Right cardiac atrium (tissue), 5 donors: Measurements from ENCODE around the gene TP53RK. TPM values are rescaled to one million over a fixed set of nuclear protein-coding genes. Genes with fewer than 3 reads are reported as not detected.
"Not testable (repeated sequence)": the region's sequence is repeated elsewhere in the genome, so short reads cannot be mapped to it uniquely, and the experiment has no call there.

Source experiments
- ATAC-seq, 2 donors: fragments of 200-7000 bp; cut with Tn5 transposase; one replicate each; pipeline versions ENCODE4 v1.8.0 to v1.9.1; 2020; ENCODE audit warnings: moderate library complexity in 2 of 2, mild to moderate bottlenecking in 1 of 2
- DNase-seq, 3 donors: peaks; one replicate each; pipeline ENCODE4 v3.0.0-alpha.2; 2020
- H3K27ac ChIP-seq: one replicate; pipeline ENCODE4 v1.5.1; 2013; ENCODE audit warnings: mild to moderate bottlenecking, low read length, control low read depth, moderate library complexity
- H3K27me3 ChIP-seq: one replicate; pipeline ENCODE4 v1.6.1; 2013; ENCODE audit not compliant: control insufficient read depth, insufficient read depth
- H3K4me1 ChIP-seq: one replicate; pipeline ENCODE4 v1.6.1; 2013; ENCODE audit warnings: low read length; ENCODE audit not compliant: control insufficient read depth, insufficient read depth
- H3K4me3 ChIP-seq: one replicate; pipeline ENCODE4 v1.5.1; 2013; ENCODE audit warnings: low read length, control low read depth
- H3K9me3 ChIP-seq: one replicate; pipeline ENCODE4 v1.6.1; 2013; ENCODE audit warnings: low read length; ENCODE audit not compliant: control insufficient read depth
- WGBS: extraction: QIAGEN DNeasy Blood & Tissue Kit; methylation state at CpG from one replicate; pipeline ENCODE4 v1.1.7; 2013; 5-methylcytosine and 5-hydroxymethylcytosine counted together
- intact Hi-C, 4 donors: fragments of 100-400 bp; cut with DNase I; formaldehyde crosslinking; loops; one replicate each; pipeline versions ENCODE4 v1.11.0 to v1.14.0; 2022 to 2023
- polyA plus RNA-seq: library from polyadenylated mRNA; stranded (reverse); fragments of 200-250 nt; gene quantifications from one replicate; pipeline ENCODE4 v1.2.3, GENCODE V29; 2013
- total RNA-seq, 4 donors: library from RNA; stranded (reverse); fragmentation: NEBNext Ultra II Directional; extraction: Animal tissue kit (Norgen Biotek cat#: 25700); gene quantifications; one replicate each; pipeline ENCODE4 v1.2.1, GENCODE V29; 2021
- donor health status: healthy with polysubstance abuse.
- donor health status: DM: no; HTN: yes; CAD: no.
- donor health status: DM: no; HTN: no; CAD: no.
- donor health status: DM: no; HTN: yes; CAD: no; lungs with severe emphysema.
- donor health status: DM: yes; HTN: yes; CAD: no.

TP53RK gene
- total and polyA plus RNA-seq, 5 donors, result 6.8 to 9.9 (median 9.0) TPM

GRCh38 chr20:46681032-46681854 lies 8.0 kb downstream of the TP53RK start:
- ATAC-seq, result no peak
- intact Hi-C loops, result loop anchor here in 2 of 4 donors (2.0 to 10.0 kb wide), 4 partner anchors 109 to 156 kb away; no protein-coding TSS in a partner anchor
- H3K27ac ChIP-seq, result no peak overlapping the region
- peaks cover 6% of the 10 kb centered on the region for H3K4me1 ChIP-seq
- H3K27me3 ChIP-seq, result no peaks in the 10 kb centered on the region
- H3K4me3 ChIP-seq, result no peak overlapping the region
- DNase-seq, result peak; percentile 33 to 73 (median 60)
- no peaks in the 10 kb centered on the region for H3K9me3 ChIP-seq
- 48% methylated on average over 14 of the region's 14 CpGs for WGBS

- H3K4me3 ChIP-seq, result no peak overlapping the region
- H3K9me3 ChIP-seq, result no peaks in the 10 kb centered on the region
- no peak for ATAC-seq
- intact Hi-C loops, result loop anchor here in 2 of 4 donors (2.0 to 10.0 kb wide), 4 partner anchors 108 to 156 kb away; no protein-coding TSS in a partner anchor
- H3K4me1 ChIP-seq, result peaks cover 6% of the 10 kb centered on the region
- H3K27ac ChIP-seq, result no peak overlapping the region
- no peaks in the 10 kb centered on the region for H3K27me3 ChIP-seq
- no peak for DNase-seq
- WGBS, result 91% methylated on average over 2 of the region's 2 CpGs
These were observed 8.6 kb downstream of the TP53RK start for GRCh38 chr20:46680684-46681031.

GRCh38 chr20:46678516-46678915 lies 10.7 kb downstream of the TP53RK start:
- WGBS, result 84% methylated on average over 4 of the region's 4 CpGs
- no peak overlapping the region for H3K27ac ChIP-seq
- ATAC-seq (no peak), DNase-seq (no peak)
- H3K27me3 ChIP-seq, result no peaks in the 10 kb centered on the region
- H3K4me3 ChIP-seq, result no peak overlapping the region
- H3K9me3 ChIP-seq, result no peaks in the 10 kb centered on the region
- peaks cover 6% of the 10 kb centered on the region for H3K4me1 ChIP-seq
- intact Hi-C loops, result loop anchor here in 1 of 4 donors (10.0 kb wide), 1 partner anchor 124 kb away; the partner anchor contains the start of gene OCSTAMP

GRCh38 chr20:46677608-46678007 lies 11.6 kb downstream of the TP53RK start:
- Histone ChIP-seq H3K27me3 (no peaks in the 10 kb centered on the region), H3K27ac (no peak overlapping the region), H3K4me1 (peaks cover under 1% of the 10 kb centered on the region), H3K9me3 (peaks cover 2% of the 10 kb centered on the region), H3K4me3 (no peak overlapping the region)
- intact Hi-C loops, result loop anchor here in 1 of 4 donors (10.0 kb wide), 1 partner anchor 123 kb away; the partner anchor contains the start of gene OCSTAMP
- DNase-seq (no peak), ATAC-seq (no peak)
- WGBS, result 90% methylated on average over 5 of the region's 5 CpGs

GRCh38 chr20:46676649-46677316 lies 12.5 kb downstream of the TP53RK start:
- 92% methylated on average over 13 of the region's 14 CpGs for WGBS
- ATAC-seq, DNase-seq, H3K27me3 ChIP-seq, H3K27ac ChIP-seq, H3K9me3 ChIP-seq, H3K4me1 ChIP-seq, H3K4me3 ChIP-seq: not testable (repeated sequence)
- intact Hi-C loops, result loop anchor here in 1 of 4 donors (10.0 kb wide), 1 partner anchor 122 kb away; the partner anchor contains the start of gene OCSTAMP

GRCh38 chr20:46674253-46675083 lies 14.8 kb downstream of the TP53RK start:
- Histone ChIP-seq H3K9me3 (peaks cover 4% of the 10 kb centered on the region), H3K27me3 (no peaks in the 10 kb centered on the region), H3K4me1 (no peaks in the 10 kb centered on the region), H3K27ac (no peak overlapping the region), H3K4me3 (no peak overlapping the region)
- ATAC-seq (peak; percentile 34 to 53), DNase-seq (peak in 1 of 3 donors; percentile 50)
- 65% methylated on average over 14 of the region's 14 CpGs for WGBS
- intact Hi-C loops, result loop anchor here in 1 of 4 donors (10.0 kb wide), 1 partner anchor 120 kb away; the partner anchor contains the start of gene OCSTAMP

- Histone ChIP-seq H3K27me3 (no peaks in the 10 kb centered on the region), H3K27ac (no peak overlapping the region), H3K9me3 (peaks cover 4% of the 10 kb centered on the region), H3K4me1 (no peaks in the 10 kb centered on the region), H3K4me3 (no peak overlapping the region)
- WGBS, result 72% methylated on average over 11 of the region's 11 CpGs
- intact Hi-C loops, result loop anchor here in 1 of 4 donors (10.0 kb wide), 1 partner anchor 119 kb away; the partner anchor contains the start of gene OCSTAMP
- ATAC-seq, result no peak
- no peak for DNase-seq
These were observed 15.6 kb downstream of the TP53RK start for GRCh38 chr20:46673394-46674252.

- DNase-seq (no peak), ATAC-seq (no peak)
- WGBS, result 93% methylated on average over 5 of the region's 5 CpGs
- Histone ChIP-seq H3K4me3 (no peak overlapping the region), H3K27ac (no peak overlapping the region), H3K9me3 (peaks cover 4% of the 10 kb centered on the region), H3K27me3 (no peaks in the 10 kb centered on the region), H3K4me1 (no peaks in the 10 kb centered on the region)
- intact Hi-C loops, result loop anchor here in 1 of 4 donors (10.0 kb wide), 1 partner anchor 118 kb away; the partner anchor contains the start of gene OCSTAMP
These were observed 16.6 kb downstream of the TP53RK start for GRCh38 chr20:46672543-46673148.

- ATAC-seq, result no peak
- Histone ChIP-seq H3K9me3 (peaks cover 4% of the 10 kb centered on the region), H3K4me1 (no peaks in the 10 kb centered on the region), H3K27ac (no peak overlapping the region), H3K27me3 (no peaks in the 10 kb centered on the region), H3K4me3 (no peak overlapping the region)
- WGBS, result 98% methylated on average over 3 of the region's 3 CpGs
- no peak for DNase-seq
- intact Hi-C loops, result loop anchor here in 1 of 4 donors (10.0 kb wide), 1 partner anchor 117 kb away; the partner anchor contains the start of gene OCSTAMP
These were observed 17.2 kb downstream of the TP53RK start for GRCh38 chr20:46671866-46672542.
